Cardiac fibroblast (primary cell): ENCODE measurements around the gene CIB1.

ENCODE experiments used
- DNase-seq, 2 donors: peaks; one replicate each; pipeline versions ENCODE4 v3.0.0 to v3.0.0-alpha.2; 2010; ENCODE audit warnings: low read depth in 2 of 2
- H3K4me3 ChIP-seq, 2 donors: replicated peaks in 1 of 2; 1 replicate in 1 of 2; 2 replicates in 1 of 2; pipeline ENCODE4 v1.5.1; 2011; ENCODE audit warnings: low read depth in 2 of 2, low read length in 2 of 2, mild to moderate bottlenecking in 2 of 2, moderate library complexity in 1 of 2
- CTCF ChIP-seq: IDR thresholded peaks from one replicate; pipeline ENCODE4 v1.5.1; 2011; ENCODE audit warnings: low read depth, mild to moderate bottlenecking, low read length, inconsistent platforms

CIB1 gene

GRCh38 chr15:90223441-90224165 is 10.1 kb downstream of the CIB1 start:
- TF ChIP-seq CTCF, result no peak
- DNase-seq, result no peak
- H3K4me3 ChIP-seq, result no peak overlapping the region

GRCh38 chr15:90222547-90222946 is 11.2 kb downstream of the CIB1 start:
- TF ChIP-seq CTCF, result no peak
- H3K4me3 ChIP-seq, result no peak overlapping the region
- no peak for DNase-seq

GRCh38 chr15:90221246-90221900 is 12.4 kb downstream of the CIB1 start:
- H3K4me3 ChIP-seq, result no peak overlapping the region
- DNase-seq, result peak; percentile 93 to 96
- TF ChIP-seq CTCF, result peak; percentile 93

GRCh38 chr15:90219421-90220141 is 14.2 kb downstream of the CIB1 start:
- no peak overlapping the region for H3K4me3 ChIP-seq
- DNase-seq, result peak; percentile 23 to 31
- TF ChIP-seq CTCF, result peak; percentile 75

- H3K4me3 ChIP-seq, result no peak overlapping the region
- TF ChIP-seq CTCF, result no peak
- no peak for DNase-seq
Measured at GRCh38 chr15:90217671-90218394, 15.9 kb downstream of the CIB1 start.

GRCh38 chr15:90214553-90215196 is 19.1 kb downstream of the CIB1 start:
- peak; percentile 44 for TF ChIP-seq CTCF
- no peak overlapping the region for H3K4me3 ChIP-seq
- peak; percentile 19 to 25 for DNase-seq
